Activated T-cell treated with anti-CD3 and anti-CD28 coated beads, Interleukin-2, amount 50 U/mL, for 1 hour (primary cell): ENCODE data around the gene CCR5.

ENCODE experiments used
- DNase-seq: peaks from one replicate; pipeline ENCODE4 v3.0.0-alpha.2; 2020

The CCR5 gene

GRCh38 chr3:46409739-46410489 lies 39.2 kb downstream of the CCR5 start:
- no peak for DNase-seq

DNA sequence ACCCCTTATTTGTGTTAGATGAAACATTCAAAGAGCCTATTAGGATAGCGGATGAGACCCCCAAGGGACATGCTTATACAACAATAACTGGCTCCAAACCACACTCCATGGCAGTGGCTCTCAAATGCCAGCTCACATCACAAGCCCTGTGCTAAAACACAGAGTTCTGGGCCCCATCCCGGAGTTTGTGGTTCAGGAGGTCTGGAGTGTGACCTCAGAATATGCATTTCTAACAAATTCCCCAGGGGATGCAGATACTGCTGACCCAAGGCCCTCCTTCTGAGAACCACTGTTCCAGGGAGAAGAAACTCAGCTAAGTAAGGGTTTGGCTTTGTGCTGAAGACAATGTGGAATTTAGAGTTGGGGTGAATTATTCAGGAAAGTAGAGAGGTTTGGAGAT lies 39.9 kb downstream of the CCR5 start:
- no peak for DNase-seq

DNA sequence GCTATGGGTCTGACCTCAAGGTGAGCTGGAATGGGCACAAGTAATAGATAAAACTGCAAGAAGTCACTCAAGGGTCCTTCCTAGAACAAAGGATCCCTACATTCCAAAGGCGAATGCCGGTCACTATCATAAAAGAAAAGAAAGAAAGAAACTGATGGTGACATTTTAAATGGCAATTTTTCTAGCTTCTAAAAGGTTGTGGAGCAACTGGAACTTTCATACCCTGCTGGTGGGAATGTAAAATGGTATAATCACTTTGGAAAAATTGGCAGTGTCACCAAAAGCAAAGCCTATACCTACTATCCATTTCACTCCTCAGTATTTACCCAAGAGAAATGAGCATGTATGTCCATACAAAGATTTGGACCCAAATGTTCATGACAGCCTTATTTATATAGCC lies 40.5 kb downstream of the CCR5 start:
- no peak for DNase-seq

DNA sequence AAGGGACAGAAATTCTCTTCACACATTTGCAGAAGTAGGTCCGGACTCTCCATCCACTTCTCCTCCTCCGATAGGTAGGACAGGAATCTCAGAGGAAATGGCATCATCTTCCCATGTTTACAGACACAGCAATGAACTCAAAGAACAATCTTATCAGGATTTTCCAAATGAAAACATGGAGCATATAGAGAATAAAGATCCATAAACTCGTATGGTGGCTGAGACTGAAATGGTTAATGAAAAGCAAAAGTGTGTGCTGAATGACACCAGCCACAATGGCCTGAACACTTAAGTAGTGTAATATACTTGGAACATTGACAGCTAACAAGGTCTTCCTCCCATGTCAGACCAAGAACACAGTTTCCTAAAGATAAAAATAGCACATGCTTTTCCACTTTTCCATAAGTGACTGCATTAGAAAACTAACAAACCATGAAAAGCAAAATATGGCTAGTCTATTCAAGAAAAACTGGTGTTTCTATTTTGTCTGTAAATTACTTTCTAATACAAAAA lies 42.1 kb downstream of the CCR5 start:
- no peak for DNase-seq

DNA sequence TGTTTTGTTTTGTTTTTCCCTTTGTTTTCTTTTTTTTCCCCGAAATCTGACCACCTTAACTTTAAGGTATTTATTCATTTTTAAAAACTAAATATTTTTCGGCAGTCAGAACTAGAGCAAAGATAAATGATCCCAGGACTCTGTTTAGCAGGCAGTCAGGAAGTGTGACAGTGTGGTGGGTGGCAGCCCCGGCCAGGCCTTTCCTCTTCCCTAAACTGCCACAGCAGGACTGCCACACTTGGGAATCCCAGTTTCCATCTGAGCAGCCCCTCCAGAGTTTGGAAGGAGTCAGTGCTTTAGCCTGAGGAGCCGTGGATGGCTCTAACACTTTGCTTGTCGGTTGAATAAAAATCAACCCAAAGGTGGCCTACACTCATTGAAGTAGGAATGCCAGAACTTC lies 43.2 kb downstream of the CCR5 start:
- no peak for DNase-seq

- no peak for DNase-seq
Measured at GRCh38 chr3:46414739-46415138, 44.0 kb downstream of the CCR5 start.

- DNase-seq: no peak
Measured at GRCh38 chr3:46416125-46416810, 45.5 kb downstream of the CCR5 start.

- DNase-seq: no peak
Measured at GRCh38 chr3:46416811-46417510, 46.2 kb downstream of the CCR5 start.

DNA sequence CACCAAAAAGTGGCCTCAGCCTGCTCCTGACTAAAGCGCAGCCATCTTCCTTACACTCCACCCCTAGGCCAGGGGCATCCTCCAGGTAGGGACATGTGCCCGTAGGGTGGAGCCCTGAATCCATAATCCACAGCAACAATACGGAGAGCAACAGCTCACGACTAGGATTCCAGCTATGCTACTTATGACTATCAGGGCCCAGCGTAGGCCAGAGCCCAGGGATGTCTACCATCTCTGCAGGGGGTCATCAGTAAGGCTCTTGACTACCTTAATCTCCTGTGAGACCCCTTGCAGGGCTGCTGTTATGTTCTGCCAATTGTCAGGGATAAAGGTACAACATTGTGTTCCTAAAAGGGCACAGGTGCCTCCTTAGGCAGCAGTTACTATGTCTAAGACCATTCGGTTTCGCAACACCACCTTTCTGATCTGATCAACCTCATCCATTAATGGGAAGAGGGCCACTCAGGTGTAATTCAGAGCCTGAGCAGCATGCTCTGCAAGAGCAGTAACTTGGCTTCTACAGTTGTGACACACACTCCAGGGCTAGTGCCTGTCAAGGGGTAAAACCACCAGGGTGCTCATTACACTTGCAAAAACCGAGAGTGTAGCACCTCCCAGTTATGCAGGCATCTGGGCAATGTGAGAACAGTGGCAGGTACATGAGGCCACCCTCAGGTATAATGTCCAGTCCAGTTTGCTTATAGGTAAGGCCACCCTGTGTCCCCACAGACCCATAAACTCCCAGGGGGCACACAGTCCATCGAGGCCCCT lies 47.3 kb downstream of the CCR5 start:
- DNase-seq: no peak

- no peak for DNase-seq
Measured at GRCh38 chr3:46419816-46420215, 49.1 kb downstream of the CCR5 start.

DNA sequence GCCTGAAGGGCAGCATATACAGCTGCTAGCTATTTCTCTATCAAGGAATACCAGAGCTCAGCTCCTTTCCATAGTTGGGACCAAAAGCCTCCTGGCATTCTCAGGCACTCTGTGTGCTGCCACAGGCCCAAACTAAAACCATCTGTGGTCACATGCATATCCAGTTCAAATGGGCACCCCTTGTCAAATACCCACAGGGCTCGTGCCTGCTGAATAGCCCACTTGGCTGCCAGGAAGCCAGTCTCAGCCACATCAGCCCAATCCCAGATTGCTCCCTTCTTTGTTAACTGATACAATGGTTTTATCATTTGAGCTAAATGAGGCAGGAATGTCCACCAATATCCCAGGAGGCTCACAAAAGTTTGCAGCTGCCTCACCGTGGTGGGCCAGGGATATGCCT lies 50.2 kb downstream of the CCR5 start:
- DNase-seq: no peak

- DNase-seq: no peak
Measured at GRCh38 chr3:46422617-46423016, 51.9 kb downstream of the CCR5 start.

DNA sequence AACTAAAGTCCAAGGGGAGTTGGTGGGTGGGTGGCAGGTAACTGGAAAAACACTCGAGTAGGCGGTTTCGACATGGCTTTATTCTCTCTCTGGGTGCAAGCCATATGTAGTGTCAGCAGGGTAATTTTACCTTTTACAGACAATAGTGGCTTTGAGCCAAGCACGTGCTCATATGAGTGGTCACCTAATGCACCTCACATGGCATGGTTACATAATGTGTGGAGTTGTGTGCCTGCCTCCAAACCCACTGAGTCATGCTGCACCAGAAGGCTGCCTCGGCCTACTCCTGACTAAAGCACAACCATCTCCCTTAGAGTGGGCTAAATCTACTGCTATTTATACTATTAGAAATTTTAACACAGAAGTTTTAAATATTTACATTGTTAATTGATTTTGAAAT lies 52.8 kb downstream of the CCR5 start:
- DNase-seq: no peak
